HL-60 (cell line): ENCODE results near the gene GIPC3.

ENCODE experiments used
- DNase-seq, 2 experiments: peaks; one replicate each; pipeline ENCODE4 v3.0.0-alpha.2; 2010 to 2020; ENCODE audit warnings: low read depth in 1 of 2, low spot score in 1 of 2
- H3K27ac ChIP-seq: fragments of 250-450 bp; sonication (Bioruptor Pico); replicated peaks from 2 replicates; pipeline ENCODE4 v1.5.1; 2020; ENCODE audit warnings: mild to moderate bottlenecking, moderate library complexity
- H3K27me3 ChIP-seq: fragments of 250-450 bp; sonication (Bioruptor Pico); 2 replicates; pipeline ENCODE4 v1.5.1; 2021; ENCODE audit warnings: mild to moderate bottlenecking, moderate library complexity; ENCODE audit not compliant: insufficient read depth, poor library complexity, severe bottlenecking
- H3K4me3 ChIP-seq: replicated peaks from 2 replicates; pipeline ENCODE4 v1.5.1; 2011; ENCODE audit warnings: mild to moderate bottlenecking, control low read depth, low read length; ENCODE audit not compliant: insufficient read depth
- GABPA ChIP-seq: IDR thresholded peaks from 2 replicates; pipeline ENCODE4 v1.6.1; 2012; ENCODE audit warnings: low read depth
- POLR2AphosphoS5 ChIP-seq: IDR thresholded peaks from 2 replicates; pipeline ENCODE4 v1.6.1; 2012; ENCODE audit warnings: low read depth
- SPI1 ChIP-seq: IDR thresholded peaks from 2 replicates; pipeline ENCODE4 v1.6.1; 2012; ENCODE audit warnings: low read depth, mild to moderate bottlenecking, borderline replicate concordance
- TF ChIP-seq, protein P1 (sequence below): IDR thresholded peaks from one replicate; pipeline ENCODE4 v1.5.1; 2011; ENCODE audit warnings: low read length, control low read depth, inconsistent platforms; ENCODE audit not compliant: insufficient read depth
- TF ChIP-seq, protein P2 (sequence below): IDR thresholded peaks from 2 replicates; pipeline ENCODE4 v1.6.1; 2012; ENCODE audit warnings: low read depth; ENCODE audit not compliant: insufficient replicate concordance

Gene GIPC3

DNA sequence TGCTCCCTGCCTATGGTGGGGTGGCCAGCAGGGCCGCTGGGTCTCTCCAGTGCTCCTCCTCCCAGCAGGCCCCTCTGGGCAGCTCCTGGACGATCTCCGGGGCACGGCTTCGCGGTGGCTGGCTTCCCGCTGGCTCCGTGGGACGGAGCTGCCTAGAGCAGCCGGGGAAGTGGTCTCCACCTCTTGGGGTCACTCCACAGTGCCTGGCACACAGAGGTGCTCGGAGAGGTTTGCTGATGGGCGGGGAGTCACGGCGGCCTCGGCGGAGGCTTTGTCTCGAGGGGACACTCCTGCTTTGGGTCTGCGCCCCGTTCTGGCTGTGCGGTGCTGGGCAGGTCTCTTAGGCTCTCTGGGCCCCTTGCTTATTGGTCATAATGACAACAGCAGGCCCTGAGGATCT is 51.2 kb downstream of the GIPC3 start:
- DNase-seq: no peak
- H3K4me3 ChIP-seq: no peak overlapping the region
- H3K27me3 ChIP-seq: no peaks in the 10 kb centered on the region
- TF ChIP-seq, protein P1, sequence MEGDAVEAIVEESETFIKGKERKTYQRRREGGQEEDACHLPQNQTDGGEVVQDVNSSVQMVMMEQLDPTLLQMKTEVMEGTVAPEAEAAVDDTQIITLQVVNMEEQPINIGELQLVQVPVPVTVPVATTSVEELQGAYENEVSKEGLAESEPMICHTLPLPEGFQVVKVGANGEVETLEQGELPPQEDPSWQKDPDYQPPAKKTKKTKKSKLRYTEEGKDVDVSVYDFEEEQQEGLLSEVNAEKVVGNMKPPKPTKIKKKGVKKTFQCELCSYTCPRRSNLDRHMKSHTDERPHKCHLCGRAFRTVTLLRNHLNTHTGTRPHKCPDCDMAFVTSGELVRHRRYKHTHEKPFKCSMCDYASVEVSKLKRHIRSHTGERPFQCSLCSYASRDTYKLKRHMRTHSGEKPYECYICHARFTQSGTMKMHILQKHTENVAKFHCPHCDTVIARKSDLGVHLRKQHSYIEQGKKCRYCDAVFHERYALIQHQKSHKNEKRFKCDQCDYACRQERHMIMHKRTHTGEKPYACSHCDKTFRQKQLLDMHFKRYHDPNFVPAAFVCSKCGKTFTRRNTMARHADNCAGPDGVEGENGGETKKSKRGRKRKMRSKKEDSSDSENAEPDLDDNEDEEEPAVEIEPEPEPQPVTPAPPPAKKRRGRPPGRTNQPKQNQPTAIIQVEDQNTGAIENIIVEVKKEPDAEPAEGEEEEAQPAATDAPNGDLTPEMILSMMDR: no peak
- TF ChIP-seq, protein P2, sequence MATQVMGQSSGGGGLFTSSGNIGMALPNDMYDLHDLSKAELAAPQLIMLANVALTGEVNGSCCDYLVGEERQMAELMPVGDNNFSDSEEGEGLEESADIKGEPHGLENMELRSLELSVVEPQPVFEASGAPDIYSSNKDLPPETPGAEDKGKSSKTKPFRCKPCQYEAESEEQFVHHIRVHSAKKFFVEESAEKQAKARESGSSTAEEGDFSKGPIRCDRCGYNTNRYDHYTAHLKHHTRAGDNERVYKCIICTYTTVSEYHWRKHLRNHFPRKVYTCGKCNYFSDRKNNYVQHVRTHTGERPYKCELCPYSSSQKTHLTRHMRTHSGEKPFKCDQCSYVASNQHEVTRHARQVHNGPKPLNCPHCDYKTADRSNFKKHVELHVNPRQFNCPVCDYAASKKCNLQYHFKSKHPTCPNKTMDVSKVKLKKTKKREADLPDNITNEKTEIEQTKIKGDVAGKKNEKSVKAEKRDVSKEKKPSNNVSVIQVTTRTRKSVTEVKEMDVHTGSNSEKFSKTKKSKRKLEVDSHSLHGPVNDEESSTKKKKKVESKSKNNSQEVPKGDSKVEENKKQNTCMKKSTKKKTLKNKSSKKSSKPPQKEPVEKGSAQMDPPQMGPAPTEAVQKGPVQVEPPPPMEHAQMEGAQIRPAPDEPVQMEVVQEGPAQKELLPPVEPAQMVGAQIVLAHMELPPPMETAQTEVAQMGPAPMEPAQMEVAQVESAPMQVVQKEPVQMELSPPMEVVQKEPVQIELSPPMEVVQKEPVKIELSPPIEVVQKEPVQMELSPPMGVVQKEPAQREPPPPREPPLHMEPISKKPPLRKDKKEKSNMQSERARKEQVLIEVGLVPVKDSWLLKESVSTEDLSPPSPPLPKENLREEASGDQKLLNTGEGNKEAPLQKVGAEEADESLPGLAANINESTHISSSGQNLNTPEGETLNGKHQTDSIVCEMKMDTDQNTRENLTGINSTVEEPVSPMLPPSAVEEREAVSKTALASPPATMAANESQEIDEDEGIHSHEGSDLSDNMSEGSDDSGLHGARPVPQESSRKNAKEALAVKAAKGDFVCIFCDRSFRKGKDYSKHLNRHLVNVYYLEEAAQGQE: no peak
- TF ChIP-seq SPI1 (no peak), POLR2AphosphoS5 (no peak), GABPA (no peak)
- H3K27ac ChIP-seq: no peak overlapping the region

DNA sequence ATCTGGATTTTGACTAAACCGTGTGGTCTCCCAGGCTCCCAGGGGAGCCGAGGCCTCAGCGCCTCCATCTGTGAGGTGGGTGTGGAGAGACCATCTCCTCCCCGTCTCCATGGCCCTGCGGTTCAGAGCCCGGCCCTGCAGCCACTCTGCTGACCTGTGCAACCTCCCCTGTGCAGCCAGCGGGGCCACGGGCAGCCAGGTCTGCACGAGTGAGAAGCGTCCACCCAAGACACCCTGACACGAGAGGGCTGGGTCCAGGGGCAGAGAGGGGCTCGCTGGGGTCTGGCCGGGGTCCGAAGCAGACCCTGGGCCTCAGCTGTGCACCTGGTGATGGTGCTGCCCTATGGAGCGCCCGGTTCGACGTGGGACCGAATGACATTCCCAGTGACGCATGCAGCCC is 51.7 kb downstream of the GIPC3 start:
- H3K27me3 ChIP-seq: no peaks in the 10 kb centered on the region
- H3K27ac ChIP-seq: no peak overlapping the region
- no peak overlapping the region for H3K4me3 ChIP-seq
- TF ChIP-seq SPI1: no peak
- no peak for DNase-seq

DNA sequence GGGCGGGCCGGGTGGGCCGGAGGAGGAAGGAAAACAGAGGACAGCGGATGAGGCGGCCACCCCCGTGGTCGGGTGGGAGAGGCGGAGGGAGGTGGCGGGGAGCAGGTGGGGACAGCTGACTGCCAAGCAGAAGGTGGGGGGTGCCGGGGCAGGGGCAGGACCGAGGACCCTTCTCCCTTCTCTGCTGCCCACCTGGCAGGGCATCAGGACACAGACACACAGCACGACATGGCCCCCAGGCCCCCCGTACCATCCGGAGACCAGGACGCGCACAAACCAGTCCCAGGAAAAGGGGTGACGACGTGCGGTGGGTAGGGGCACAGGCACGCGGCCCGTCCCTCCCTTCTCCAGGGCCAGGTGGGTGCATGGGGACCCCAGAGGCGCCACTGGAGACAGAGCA is 52.3 kb downstream of the GIPC3 start:
- no peak for TF ChIP-seq SPI1
- TF ChIP-seq GABPA: no peak
- TF ChIP-seq, protein P2: no peak
- TF ChIP-seq POLR2AphosphoS5: no peak
- TF ChIP-seq, protein P1: no peak
- no peak overlapping the region for H3K4me3 ChIP-seq
- no peak overlapping the region for H3K27ac ChIP-seq
- no peaks in the 10 kb centered on the region for H3K27me3 ChIP-seq
- DNase-seq: no peak

DNA sequence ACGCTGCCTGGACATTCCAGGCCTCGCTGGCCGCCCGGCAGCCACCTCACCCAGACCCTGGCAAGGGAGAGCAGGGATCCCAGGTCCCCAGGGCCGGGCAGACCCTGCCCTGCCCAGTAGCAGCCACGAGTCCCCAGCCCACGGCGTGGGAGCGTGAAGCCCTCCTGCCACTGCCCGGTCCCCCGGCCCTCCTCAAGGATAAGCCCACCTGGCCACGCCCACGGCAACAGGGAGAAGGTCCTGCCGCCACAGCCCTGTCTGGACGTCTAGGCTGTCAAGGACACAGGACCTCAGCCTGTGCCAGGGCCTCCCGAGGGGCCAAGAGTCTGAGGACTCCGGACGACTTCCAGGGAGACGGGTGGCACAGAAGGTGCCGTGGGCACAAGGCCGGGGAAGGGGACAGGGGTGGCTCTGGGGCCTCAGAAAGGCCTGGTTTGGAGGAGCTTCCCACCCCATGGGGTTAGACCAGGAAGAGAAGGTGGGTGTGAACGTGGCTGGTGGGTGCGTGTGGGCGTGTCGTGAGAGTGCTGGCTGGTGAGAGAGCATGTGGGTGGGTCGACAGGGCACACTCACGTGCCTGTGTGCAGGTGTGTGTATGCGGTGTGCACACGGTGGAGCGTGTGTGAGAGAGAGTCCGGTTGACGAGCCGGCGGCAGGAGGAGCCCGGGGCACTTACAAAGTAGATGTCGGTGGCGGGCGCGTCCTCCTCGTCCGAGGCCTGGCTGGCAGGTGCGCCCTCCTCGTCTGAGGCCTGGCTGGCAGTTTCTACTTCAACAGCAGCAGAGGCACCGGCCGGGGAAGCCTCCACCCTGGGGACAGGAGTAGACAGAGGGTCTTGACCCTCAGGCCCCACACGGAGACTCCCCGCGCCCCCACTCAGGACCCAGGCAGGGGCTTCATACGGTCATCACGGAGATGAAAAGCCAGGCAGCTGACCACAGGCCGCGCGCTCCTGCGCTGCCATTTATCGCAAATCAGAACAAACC is 53.2 kb downstream of the GIPC3 start:
- no peak overlapping the region for H3K27ac ChIP-seq
- H3K27me3 ChIP-seq: no peaks in the 10 kb centered on the region
- TF ChIP-seq, protein P1: no peak
- no peak for TF ChIP-seq SPI1
- no peak for TF ChIP-seq POLR2AphosphoS5
- no peak for TF ChIP-seq GABPA
- TF ChIP-seq, protein P2: no peak
- H3K4me3 ChIP-seq: no peak overlapping the region
- no peak for DNase-seq
